DMS 273 treated with DMSO at 0.1 percent for 48 hours (cell line): ENCODE data around the gene CCDC91.

Source experiments
- DNase-seq: peaks from one replicate; lab custom pipeline; 2025; lab: John Stamatoyannopoulos, UW

The CCDC91 gene

GRCh38 chr12:28536088-28536487 is 345.8 kb downstream of the CCDC91 start:
- no peak for DNase-seq

- no peak for DNase-seq
Measured at GRCh38 chr12:28537474-28537873, 347.2 kb downstream of the CCDC91 start.

GRCh38 chr12:28539691-28540323 is 349.6 kb downstream of the CCDC91 start:
- no peak for DNase-seq

- DNase-seq: no peak
Measured at GRCh38 chr12:28540324-28540714, 350.1 kb downstream of the CCDC91 start.

GRCh38 chr12:28543021-28543890 is 353.0 kb downstream of the CCDC91 start:
- DNase-seq: no peak

- no peak for DNase-seq
Measured at GRCh38 chr12:28550757-28551704, 360.8 kb downstream of the CCDC91 start.

- DNase-seq: no peak
Measured at GRCh38 chr12:28552251-28552970, 362.2 kb downstream of the CCDC91 start.

GRCh38 chr12:28555748-28556147 is 365.5 kb downstream of the CCDC91 start:
- no peak for DNase-seq

- DNase-seq: no peak
Measured at GRCh38 chr12:28558250-28558649, 368.0 kb downstream of the CCDC91 start.

GRCh38 chr12:28563286-28563685 is 373.0 kb downstream of the CCDC91 start:
- no peak for DNase-seq

- DNase-seq: no peak
Measured at GRCh38 chr12:28563936-28564335, 373.7 kb downstream of the CCDC91 start.

- DNase-seq: no peak
Measured at GRCh38 chr12:28568118-28568517, 377.9 kb downstream of the CCDC91 start.

GRCh38 chr12:28568704-28569103 is 378.4 kb downstream of the CCDC91 start:
- no peak for DNase-seq

GRCh38 chr12:28569698-28570411 is 379.6 kb downstream of the CCDC91 start:
- no peak for DNase-seq

GRCh38 chr12:28570811-28571210 is 380.6 kb downstream of the CCDC91 start:
- no peak for DNase-seq

GRCh38 chr12:28574746-28575592 is 384.7 kb downstream of the CCDC91 start:
- no peak for DNase-seq

- DNase-seq: no peak
Measured at GRCh38 chr12:28575593-28576205, 385.4 kb downstream of the CCDC91 start.

- no peak for DNase-seq
Measured at GRCh38 chr12:28578361-28578760, 388.1 kb downstream of the CCDC91 start.

GRCh38 chr12:28578833-28579252 is 388.6 kb downstream of the CCDC91 start:
- DNase-seq: no peak
